GM18498 (cell line): ENCODE measurements around the gene SERTM2.

Experiments
- ATAC-seq: cut with Tn5 transposase; IDR thresholded peaks from one replicate; pipeline ENCODE4 v1.9.1; 2021; ENCODE audit warnings: mild to moderate bottlenecking, moderate library complexity; ENCODE audit not compliant: unreplicated experiment

SERTM2 gene

GRCh38 chrX:111555406-111555958 lies 44.0 kb downstream of the SERTM2 start:
- ATAC-seq, result no peak

- no peak for ATAC-seq
Observed at GRCh38 chrX:111560801-111561200, 49.4 kb downstream of the SERTM2 start.

- no peak for ATAC-seq
Observed at GRCh38 chrX:111561851-111562250, 50.4 kb downstream of the SERTM2 start.

- ATAC-seq, result no peak
Observed at GRCh38 chrX:111567542-111568255, 56.3 kb downstream of the SERTM2 start.

- no peak for ATAC-seq
Observed at GRCh38 chrX:111568354-111568753, 56.9 kb downstream of the SERTM2 start.

- ATAC-seq, result no peak
Observed at GRCh38 chrX:111568817-111569216, 57.4 kb downstream of the SERTM2 start.
